ENCODE results near the gene SBNO2. TPM values are rescaled to one million over a fixed set of nuclear protein-coding genes. Genes with fewer than 3 reads are reported as not detected.
A peak's percentile ranks its signal among the peaks of the same experiment; 100 is the strongest.

The SBNO2 gene
- total RNA-seq, 6 donors from 2014 or later: 44.8 to 159 (median 106) TPM

DNA sequence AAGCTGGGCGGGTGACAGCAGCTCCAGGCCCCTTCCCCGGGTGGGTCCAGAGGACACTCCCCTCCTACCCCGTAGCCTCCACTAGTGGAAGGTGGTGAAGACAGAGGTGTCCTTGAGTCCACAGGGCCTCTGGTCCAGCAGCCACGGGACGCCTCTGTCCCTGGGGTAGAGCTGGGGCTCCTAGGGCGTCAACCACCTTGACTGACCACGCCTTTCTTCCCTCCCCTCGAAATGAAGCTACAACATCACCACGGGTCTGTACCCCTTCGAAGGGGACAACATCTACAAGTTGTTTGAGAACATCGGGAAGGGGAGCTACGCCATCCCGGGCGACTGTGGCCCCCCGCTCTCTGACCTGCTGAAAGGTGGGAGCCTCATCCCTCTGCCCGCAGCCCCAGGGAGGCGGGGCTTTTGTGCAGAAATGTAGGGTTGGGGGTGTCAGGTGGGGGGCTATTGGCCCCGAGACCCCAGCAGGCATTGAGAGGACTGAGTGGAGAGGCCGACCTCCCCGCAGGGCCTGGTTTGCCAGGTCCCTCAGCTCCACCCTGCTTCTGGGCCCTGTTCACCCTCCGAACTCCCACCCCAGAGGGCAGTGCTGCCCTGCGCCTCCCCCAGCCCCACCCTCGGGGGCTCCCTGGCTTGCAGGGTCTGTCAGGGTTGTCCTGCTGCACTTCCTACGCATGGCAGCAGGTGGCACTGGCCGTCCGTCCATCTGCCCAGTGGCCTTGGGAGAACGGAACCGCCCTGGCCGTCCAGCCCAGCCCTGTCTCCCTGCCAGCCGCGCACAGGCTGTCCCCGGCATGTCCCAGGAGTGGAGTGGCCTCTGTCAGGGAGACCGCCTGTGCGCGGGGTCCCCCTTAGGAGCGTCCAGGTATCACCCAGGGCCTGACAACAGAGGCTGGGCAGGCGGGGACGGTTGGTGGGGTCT, 47.2 kb upstream of the SBNO2 start:
- Histone ChIP-seq H3K27ac (peak overlapping the region in 2 of 4 donors; percentile 9 to 15), H3K27me3 (no peaks in the 10 kb centered on the region), H3K4me1 (peaks cover under 1 to 29% (median 9%) of the 10 kb centered on the region in 4 donors), H3K36me3 (peaks cover 11 to 66% (median 48%) of the 10 kb centered on the region in 4 donors), H3K4me3 (no peak overlapping the region), H3K9me3 (no peaks in the 10 kb centered on the region)
- DNase-seq (peak; percentile 48 to 87), ATAC-seq (ENCODE audit: low FRiP score in 2 of 2) (peak in 1 of 2 donors; percentile 72)
- 76% methylated on average over 38 of the region's 38 CpGs; no CpG with 5 or more reads in 1 of the 2 donors for WGBS, 2 donors
- TF ChIP-seq, protein P1, sequence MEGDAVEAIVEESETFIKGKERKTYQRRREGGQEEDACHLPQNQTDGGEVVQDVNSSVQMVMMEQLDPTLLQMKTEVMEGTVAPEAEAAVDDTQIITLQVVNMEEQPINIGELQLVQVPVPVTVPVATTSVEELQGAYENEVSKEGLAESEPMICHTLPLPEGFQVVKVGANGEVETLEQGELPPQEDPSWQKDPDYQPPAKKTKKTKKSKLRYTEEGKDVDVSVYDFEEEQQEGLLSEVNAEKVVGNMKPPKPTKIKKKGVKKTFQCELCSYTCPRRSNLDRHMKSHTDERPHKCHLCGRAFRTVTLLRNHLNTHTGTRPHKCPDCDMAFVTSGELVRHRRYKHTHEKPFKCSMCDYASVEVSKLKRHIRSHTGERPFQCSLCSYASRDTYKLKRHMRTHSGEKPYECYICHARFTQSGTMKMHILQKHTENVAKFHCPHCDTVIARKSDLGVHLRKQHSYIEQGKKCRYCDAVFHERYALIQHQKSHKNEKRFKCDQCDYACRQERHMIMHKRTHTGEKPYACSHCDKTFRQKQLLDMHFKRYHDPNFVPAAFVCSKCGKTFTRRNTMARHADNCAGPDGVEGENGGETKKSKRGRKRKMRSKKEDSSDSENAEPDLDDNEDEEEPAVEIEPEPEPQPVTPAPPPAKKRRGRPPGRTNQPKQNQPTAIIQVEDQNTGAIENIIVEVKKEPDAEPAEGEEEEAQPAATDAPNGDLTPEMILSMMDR (IDR thresholded peaks at IDR 0.05): peak; percentile 50 to 80 (median 72)
- no peak for TF ChIP-seq POLR2A (IDR thresholded peaks at IDR 0.05)

DNA sequence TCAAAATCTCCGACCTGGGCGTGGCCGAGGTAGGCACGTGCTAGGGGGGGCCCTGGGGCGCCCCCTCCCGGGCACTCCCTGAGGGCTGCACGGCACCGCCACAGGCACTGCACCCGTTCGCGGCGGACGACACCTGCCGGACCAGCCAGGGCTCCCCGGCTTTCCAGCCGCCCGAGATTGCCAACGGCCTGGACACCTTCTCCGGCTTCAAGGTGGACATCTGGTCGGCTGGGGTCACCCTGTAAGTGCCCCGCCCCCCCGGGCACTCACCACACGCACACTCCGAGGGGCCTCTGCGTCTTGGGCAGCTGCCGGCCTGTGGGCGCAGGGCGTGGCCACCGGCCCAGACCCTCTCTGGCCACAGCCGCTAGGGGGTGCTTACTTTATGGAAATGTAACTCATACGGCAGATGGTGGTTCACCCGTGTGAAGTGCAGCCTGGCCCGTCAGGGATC, 46.4 kb upstream of the SBNO2 start:
- 89 to 100% methylated on average over 1 to 31 of the region's 33 CpGs for WGBS, 2 donors
- no peak for TF ChIP-seq EP300 (IDR thresholded peaks at IDR 0.05)
- TF ChIP-seq POLR2A (IDR thresholded peaks at IDR 0.05): no peak
- TF ChIP-seq, protein P1 (IDR thresholded peaks at IDR 0.05): no peak
- TF ChIP-seq POLR2AphosphoS5 (IDR thresholded peaks at IDR 0.05): no peak
- Histone ChIP-seq H3K27ac (no peak overlapping the region), H3K36me3 (peaks cover 11 to 59% (median 44%) of the 10 kb centered on the region in 4 donors), H3K9me3 (no peaks in the 10 kb centered on the region), H3K27me3 (no peaks in the 10 kb centered on the region), H3K4me1 (peaks cover 8 to 37% (median 17%) of the 10 kb centered on the region in 4 donors), H3K4me3 (no peak overlapping the region)
- peak in 1 of 2 donors; percentile 80 for DNase-seq
- ATAC-seq (ENCODE audit: low FRiP score in 2 of 2): no peak

DNA sequence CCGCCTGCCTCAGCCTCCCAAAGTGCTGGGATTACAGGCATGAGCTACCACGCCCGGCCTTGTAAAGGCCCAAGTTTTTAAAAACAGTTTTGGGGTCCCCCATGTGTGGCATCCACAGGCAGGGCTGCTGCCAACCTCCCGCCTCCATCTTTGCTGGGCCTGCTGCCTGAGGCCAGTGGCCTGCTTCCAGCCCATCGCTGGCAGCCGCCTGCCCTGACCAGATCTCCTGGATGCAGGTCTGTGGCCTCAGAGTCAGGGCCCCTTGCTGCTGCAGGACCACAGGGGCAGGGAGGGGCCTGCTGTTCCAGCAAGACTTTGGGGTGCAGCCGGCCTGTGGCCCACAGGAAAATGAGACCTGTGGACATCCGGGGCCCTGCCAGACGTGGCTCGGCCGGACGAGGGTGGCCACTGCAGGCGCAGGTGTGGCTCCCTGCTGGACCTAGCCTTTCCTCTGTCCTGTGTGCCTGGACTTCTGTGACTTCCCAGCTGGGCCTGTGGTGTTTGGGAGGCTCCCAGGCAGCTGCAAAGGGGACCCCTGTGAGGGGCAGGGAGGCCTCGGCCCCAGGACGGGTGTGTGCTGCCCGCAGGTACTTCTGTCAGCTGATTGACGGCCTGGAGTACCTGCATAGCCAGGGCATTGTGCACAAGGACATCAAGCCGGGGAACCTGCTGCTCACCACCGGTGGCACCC, 45.9 kb upstream of the SBNO2 start:
- Histone ChIP-seq H3K27me3 (no peaks in the 10 kb centered on the region), H3K36me3 (peaks cover 11 to 53% (median 41%) of the 10 kb centered on the region in 4 donors), H3K4me3 (no peak overlapping the region), H3K9me3 (no peaks in the 10 kb centered on the region), H3K4me1 (peaks cover 14 to 42% (median 22%) of the 10 kb centered on the region in 4 donors), H3K27ac (no peak overlapping the region)
- 86 to 96% methylated on average over 1 to 13 of the region's 19 CpGs for WGBS, 2 donors
- DNase-seq (peak in 1 of 2 donors; percentile 75), ATAC-seq (ENCODE audit: low FRiP score in 2 of 2) (no peak)
- TF ChIP-seq EP300 (IDR thresholded peaks at IDR 0.05): no peak
- no peak for TF ChIP-seq POLR2A (IDR thresholded peaks at IDR 0.05)
- TF ChIP-seq POLR2AphosphoS5 (IDR thresholded peaks at IDR 0.05): no peak
- TF ChIP-seq, protein P1 (IDR thresholded peaks at IDR 0.05): no peak

- peak overlapping the region; percentile 42 to 69 (median 56) for H3K27ac ChIP-seq
- no peaks in the 10 kb centered on the region for H3K27me3 ChIP-seq
- ATAC-seq (ENCODE audit: low FRiP score in 2 of 2): no peak
- peaks cover 24 to 52% (median 32%) of the 10 kb centered on the region in 4 donors for H3K4me1 ChIP-seq
- peaks cover 11 to 43% (median 33%) of the 10 kb centered on the region in 4 donors for H3K36me3 ChIP-seq
- WGBS, 2 donors: 87 to 92% methylated on average over 19 to 37 of the region's 37 CpGs
- DNase-seq: peak in 1 of 2 donors; percentile 59
- H3K9me3 ChIP-seq: no peaks in the 10 kb centered on the region
- TF ChIP-seq, protein P1 (IDR thresholded peaks at IDR 0.05): no peak
- no peak for TF ChIP-seq POLR2A (IDR thresholded peaks at IDR 0.05)
- no peak for TF ChIP-seq POLR2AphosphoS5 (IDR thresholded peaks at IDR 0.05)
- no peak for TF ChIP-seq EP300 (IDR thresholded peaks at IDR 0.05)
- no peak overlapping the region for H3K4me3 ChIP-seq
Measured at GRCh38 chr19:1218751-1219567, 44.9 kb upstream of the SBNO2 start.
